OCI-LY7 (cell line): ENCODE data around the gene GPR21. TPM values are rescaled to one million over a fixed set of nuclear protein-coding genes. Genes with fewer than 3 reads are reported as not detected.

Experiments used
- BruUV-seq: library from RNA; stranded (reverse); fragments of 400-500 nt; replicated peaks from 2 replicates; lab custom pipeline; 2021; lab: Mats Ljungman, UMichigan
- CTCF ChIA-PET: fragments of 300-600 bp; sonication (Branson Sonifier 250); formaldehyde crosslinking; loops from one replicate; lab custom pipeline; 2022; ENCODE audit warnings: antibody characterized with exemption; ENCODE audit not compliant: unreplicated experiment; lab: Charles Lee
- POLR2A ChIA-PET: fragments of 300-600 bp; sonication (Branson Sonifier 250); formaldehyde crosslinking; loops from one replicate; lab custom pipeline; 2022; ENCODE audit warnings: antibody characterized with exemption; lab: Charles Lee
- DNase-seq: peaks from one replicate; pipeline ENCODE4 v3.0.0-alpha.2; 2015; ENCODE audit warnings: low spot score
- H2AFZ ChIP-seq: fragments of 200-600 bp; sonication (generic), shearing (Covaris generic); 2 replicates; pipeline ENCODE4 v1.6.1; 2014; ENCODE audit warnings: mild to moderate bottlenecking, antibody characterized with exemption, low read length, moderate library complexity
- H3K27ac ChIP-seq: fragments of 200-600 bp; sonication (generic); 2 replicates; pipeline ENCODE4 v1.5.1; 2014; ENCODE audit warnings: mixed run types, low read depth, mild to moderate bottlenecking, moderate library complexity, low read length, inconsistent platforms; ENCODE audit not compliant: poor library complexity, severe bottlenecking
- H3K36me3 ChIP-seq: fragments of 200-600 bp; sonication (generic); 2 replicates; pipeline ENCODE4 v1.6.1; 2014; ENCODE audit warnings: mild to moderate bottlenecking, antibody characterized with exemption, low read length, moderate library complexity, mixed read lengths; ENCODE audit not compliant: insufficient read depth
- H3K4me1 ChIP-seq: fragments of 200-600 bp; sonication (generic); 2 replicates; pipeline ENCODE4 v1.5.1; 2014; ENCODE audit warnings: mild to moderate bottlenecking, low read length; ENCODE audit not compliant: insufficient read depth, poor library complexity, severe bottlenecking
- H3K4me2 ChIP-seq: fragments of 200-600 bp; sonication (generic); 2 replicates; pipeline ENCODE4 v1.6.1; 2014; ENCODE audit warnings: mild to moderate bottlenecking, low read length
- H3K4me3 ChIP-seq: fragments of 200-600 bp; sonication (generic); 2 replicates; pipeline ENCODE4 v1.5.1; 2014; ENCODE audit warnings: mild to moderate bottlenecking, low read depth, low read length; ENCODE audit not compliant: poor library complexity, severe bottlenecking
- H3K79me2 ChIP-seq: fragments of 200-600 bp; sonication (generic); 2 replicates; pipeline ENCODE4 v1.6.1; 2016; ENCODE audit warnings: low read depth, mild to moderate bottlenecking, low read length, moderate library complexity, mixed read lengths; ENCODE audit not compliant: insufficient read depth
- H3K9me2 ChIP-seq: fragments of 200-600 bp; sonication (generic); 2 replicates; pipeline ENCODE4 v1.6.1; 2016; ENCODE audit warnings: mild to moderate bottlenecking, low read length, mixed read lengths; ENCODE audit not compliant: insufficient read depth
- H3K9me3 ChIP-seq: fragments of 200-600 bp; sonication (generic); 2 replicates; pipeline ENCODE4 v1.6.1; 2014; ENCODE audit warnings: mild to moderate bottlenecking, mixed run types, low read length, mixed read lengths
- H4K20me1 ChIP-seq: fragments of 200-600 bp; sonication (generic); 2 replicates; pipeline ENCODE4 v1.6.1; 2014; ENCODE audit warnings: mild to moderate bottlenecking, antibody characterized with exemption, low read length, moderate library complexity, mixed read lengths; ENCODE audit not compliant: insufficient read depth
- EZH2phosphoT487 ChIP-seq: fragments of 200-600 bp; sonication (generic); IDR thresholded peaks from 2 replicates; pipeline ENCODE4 v1.6.1; 2018; ENCODE audit warnings: low read depth, borderline replicate concordance, mild to moderate bottlenecking, mixed run types, antibody characterized with exemption, low read length, moderate library complexity, mixed read lengths
- intact Hi-C: fragments of 100-400 bp; cut with micrococcal nuclease; formaldehyde crosslinking; loops from one replicate; pipeline ENCODE4 v1.10.0; 2022; ENCODE audit not compliant: unreplicated experiment
- total RNA-seq, 2 experiments: library from RNA; depleted of rRNA in 1 of 2; stranded (reverse); fragments of >200 nt in 1 of 2; shearing (Covaris generic) in 1 of 2; gene quantifications; 2 replicates each; pipeline ENCODE4 v1.2.3, GENCODE V29; 2014 to 2022
- TF ChIP-seq, protein P1 (sequence below): fragments of 200-600 bp; sonication (generic); conservative IDR thresholded peaks from 2 replicates; pipeline ENCODE4 v1.5.1; 2014; ENCODE audit warnings: mild to moderate bottlenecking, antibody characterized with exemption, low read length, moderate library complexity, mixed read lengths

GPR21 gene
- total RNA-seq, 2 experiments from 2014 or later: 0.25 TPM; not detected in 1

DNA sequence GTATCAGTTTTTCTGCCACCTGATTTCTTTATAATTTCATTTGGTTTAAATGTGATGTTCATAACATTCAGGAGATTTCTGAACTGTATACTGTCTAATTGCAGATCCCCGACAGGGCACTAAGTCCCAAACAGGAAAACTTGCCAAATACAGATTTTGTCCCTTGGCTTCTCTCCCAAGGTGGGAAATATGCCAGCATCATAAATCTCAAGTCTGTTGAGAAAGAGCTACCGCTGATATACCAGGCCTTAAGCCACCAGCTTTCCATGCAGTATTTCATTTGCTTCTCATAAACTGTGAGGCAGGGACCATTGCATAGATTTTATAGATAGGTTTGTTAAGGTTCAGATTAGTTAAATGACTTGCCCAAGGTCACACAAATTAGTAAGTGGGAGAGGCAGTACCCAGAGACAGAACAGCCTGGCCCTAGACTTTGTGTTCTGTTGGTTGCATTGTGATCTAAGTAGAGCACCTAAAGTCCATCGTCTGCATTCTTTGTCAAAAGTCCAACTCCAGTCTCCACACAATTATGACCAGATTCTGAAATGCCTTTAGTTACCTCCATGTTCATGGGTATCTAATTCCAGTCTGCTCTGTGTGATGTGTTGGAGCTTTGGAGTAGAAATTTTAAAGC lies 16.2 kb downstream of the GPR21 start:
- H3K9me3 ChIP-seq: no peaks in the 10 kb centered on the region
- ChIA-PET CTCF (no interaction called here), POLR2A (interaction anchor here (0.5 to 0.6 kb wide), 3 partner anchors 51 to 214 kb away, joined by 3 to 4 read pairs (median 4); no protein-coding TSS in a partner anchor)
- H3K4me3 ChIP-seq: no peak overlapping the region
- BruUV-seq: no TSS peak
- no peaks in the 10 kb centered on the region for H3K4me1 ChIP-seq
- H4K20me1 ChIP-seq: no peaks in the 10 kb centered on the region
- DNase-seq: no peak
- H3K79me2 ChIP-seq: no peaks in the 10 kb centered on the region
- no peak overlapping the region for H3K27ac ChIP-seq
- peaks cover 19% of the 10 kb centered on the region for H3K36me3 ChIP-seq
- no peaks in the 10 kb centered on the region for H3K9me2 ChIP-seq
- TF ChIP-seq, protein P1, sequence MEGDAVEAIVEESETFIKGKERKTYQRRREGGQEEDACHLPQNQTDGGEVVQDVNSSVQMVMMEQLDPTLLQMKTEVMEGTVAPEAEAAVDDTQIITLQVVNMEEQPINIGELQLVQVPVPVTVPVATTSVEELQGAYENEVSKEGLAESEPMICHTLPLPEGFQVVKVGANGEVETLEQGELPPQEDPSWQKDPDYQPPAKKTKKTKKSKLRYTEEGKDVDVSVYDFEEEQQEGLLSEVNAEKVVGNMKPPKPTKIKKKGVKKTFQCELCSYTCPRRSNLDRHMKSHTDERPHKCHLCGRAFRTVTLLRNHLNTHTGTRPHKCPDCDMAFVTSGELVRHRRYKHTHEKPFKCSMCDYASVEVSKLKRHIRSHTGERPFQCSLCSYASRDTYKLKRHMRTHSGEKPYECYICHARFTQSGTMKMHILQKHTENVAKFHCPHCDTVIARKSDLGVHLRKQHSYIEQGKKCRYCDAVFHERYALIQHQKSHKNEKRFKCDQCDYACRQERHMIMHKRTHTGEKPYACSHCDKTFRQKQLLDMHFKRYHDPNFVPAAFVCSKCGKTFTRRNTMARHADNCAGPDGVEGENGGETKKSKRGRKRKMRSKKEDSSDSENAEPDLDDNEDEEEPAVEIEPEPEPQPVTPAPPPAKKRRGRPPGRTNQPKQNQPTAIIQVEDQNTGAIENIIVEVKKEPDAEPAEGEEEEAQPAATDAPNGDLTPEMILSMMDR: no peak
- no peak for TF ChIP-seq EZH2phosphoT487
- H3K4me2 ChIP-seq: no peak overlapping the region
- H2AFZ ChIP-seq: no peak overlapping the region
- intact Hi-C loops: no loop called here

DNA sequence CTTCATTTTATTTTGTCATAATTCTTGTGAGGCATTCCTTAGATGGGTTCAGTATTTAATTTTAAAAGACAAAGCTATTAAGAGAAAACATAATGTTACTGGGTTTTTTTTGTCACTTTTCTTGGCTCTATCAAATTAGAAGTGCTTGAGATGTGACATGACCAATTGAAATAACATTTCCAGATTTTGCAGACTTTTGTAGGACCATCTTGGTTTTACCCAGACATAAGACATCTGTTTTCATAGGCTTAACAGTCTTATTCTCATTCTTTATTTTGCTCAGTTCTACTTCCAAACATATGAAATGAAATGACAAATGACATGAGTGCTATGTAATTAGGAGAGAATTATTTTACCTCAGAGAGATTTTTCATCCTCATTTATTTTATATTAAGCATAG lies 19.6 kb downstream of the GPR21 start:
- ChIA-PET CTCF (no interaction called here), POLR2A (interaction anchor here (0.6 kb wide), 1 partner anchor 32 kb away, joined by 7 read pairs; no protein-coding TSS in a partner anchor)
- BruUV-seq: no TSS peak
- no peak overlapping the region for H3K4me2 ChIP-seq
- H4K20me1 ChIP-seq: no peaks in the 10 kb centered on the region
- H3K36me3 ChIP-seq: peaks cover 24% of the 10 kb centered on the region
- no peak for DNase-seq
- no peaks in the 10 kb centered on the region for H3K9me3 ChIP-seq
- H2AFZ ChIP-seq: no peak overlapping the region
- no peaks in the 10 kb centered on the region for H3K79me2 ChIP-seq
- H3K27ac ChIP-seq: no peak overlapping the region
- TF ChIP-seq, protein P1: no peak
- no peak for TF ChIP-seq EZH2phosphoT487
- intact Hi-C loops: no loop called here
- no peaks in the 10 kb centered on the region for H3K4me1 ChIP-seq
- H3K4me3 ChIP-seq: no peak overlapping the region
- no peaks in the 10 kb centered on the region for H3K9me2 ChIP-seq

DNA sequence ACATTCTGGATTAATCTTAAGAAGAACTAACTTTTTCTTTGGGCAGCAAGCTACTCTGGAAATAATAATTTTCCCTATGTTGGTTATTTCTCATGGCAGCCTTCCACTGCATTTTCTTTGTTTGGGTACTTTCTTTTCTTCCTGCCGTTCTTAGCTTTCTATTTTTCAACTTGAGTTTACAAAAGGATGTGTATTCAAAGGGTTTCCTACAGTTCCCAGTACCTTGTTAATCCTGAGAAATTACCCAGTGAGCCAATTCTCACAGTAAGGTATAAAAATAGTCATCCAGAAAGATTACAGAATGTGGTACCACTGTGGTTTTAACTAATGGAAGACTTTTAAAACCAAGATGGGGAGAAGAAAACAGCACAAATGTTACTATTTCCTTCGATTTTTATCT lies 20.2 kb downstream of the GPR21 start:
- no peaks in the 10 kb centered on the region for H3K4me1 ChIP-seq
- no peak overlapping the region for H3K4me2 ChIP-seq
- no peak for DNase-seq
- H3K79me2 ChIP-seq: no peaks in the 10 kb centered on the region
- no peak for TF ChIP-seq EZH2phosphoT487
- TF ChIP-seq, protein P1: no peak
- H2AFZ ChIP-seq: no peak overlapping the region
- H3K9me2 ChIP-seq: no peaks in the 10 kb centered on the region
- H3K27ac ChIP-seq: no peak overlapping the region
- H3K4me3 ChIP-seq: no peak overlapping the region
- no TSS peak for BruUV-seq
- no peaks in the 10 kb centered on the region for H3K9me3 ChIP-seq
- H4K20me1 ChIP-seq: no peaks in the 10 kb centered on the region
- CTCF ChIA-PET: no interaction called here
- peaks cover 22% of the 10 kb centered on the region for H3K36me3 ChIP-seq
- intact Hi-C loops: no loop called here
- POLR2A ChIA-PET: no interaction called here
